ENCODE results near the gene FOXM1. TPM values are rescaled to one million over a fixed set of nuclear protein-coding genes. Genes with fewer than 3 reads are reported as not detected.
A peak's percentile ranks its signal among the peaks of the same experiment; 100 is the strongest.

Gene FOXM1
- total and polyA plus RNA-seq, 2 of the 13 experiments (the other 11 are each of a cell fraction or from before 2014, with no cell fraction given) = 17.1 to 25.9 TPM

DNA sequence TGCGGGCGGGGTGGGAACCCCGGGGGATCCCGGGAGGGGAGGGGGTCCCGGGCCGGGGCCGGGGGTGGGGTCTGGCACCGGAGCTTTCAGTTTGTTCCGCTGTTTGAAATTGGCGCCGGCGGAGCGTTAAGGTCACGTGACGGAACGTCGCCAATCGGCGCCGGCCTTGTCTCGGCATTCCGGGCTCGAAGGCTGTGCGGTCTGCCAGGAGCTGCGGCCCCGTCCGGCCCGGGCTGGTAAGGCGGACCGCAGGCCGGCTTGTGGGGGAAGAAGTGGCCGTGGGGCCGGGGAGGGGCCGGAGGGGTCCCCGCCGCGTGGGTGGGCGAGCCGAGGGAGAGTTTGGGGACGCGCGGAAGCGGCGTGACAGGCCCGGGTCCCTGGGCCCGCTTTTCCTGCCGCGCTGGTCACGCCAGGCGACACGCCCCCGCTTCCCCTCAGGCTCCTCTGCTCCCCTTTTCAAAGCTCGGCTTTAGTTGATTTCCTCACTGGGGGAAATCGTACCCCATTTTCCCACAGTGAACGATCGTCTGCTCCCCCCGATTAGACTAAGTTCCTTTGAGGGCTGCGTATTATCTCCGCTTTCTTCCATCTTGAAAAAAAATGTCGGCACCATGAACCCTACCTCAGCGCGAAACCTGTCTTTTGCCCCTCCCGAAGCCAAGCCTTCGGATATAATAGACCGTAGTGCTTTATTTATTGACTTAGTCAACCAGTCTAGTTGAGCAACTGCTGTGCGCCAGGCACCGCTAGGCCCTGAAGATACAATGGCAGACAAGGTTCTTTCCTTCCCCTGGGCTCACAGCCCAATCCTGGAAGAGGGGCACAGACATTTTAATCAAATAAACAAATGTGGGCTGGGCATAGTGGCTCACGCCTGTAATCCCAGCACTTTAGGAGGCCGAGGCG is at the start of gene FOXM1, which contains the start of gene RHNO1 (continued):
- TF ChIP-seq, protein P1, sequence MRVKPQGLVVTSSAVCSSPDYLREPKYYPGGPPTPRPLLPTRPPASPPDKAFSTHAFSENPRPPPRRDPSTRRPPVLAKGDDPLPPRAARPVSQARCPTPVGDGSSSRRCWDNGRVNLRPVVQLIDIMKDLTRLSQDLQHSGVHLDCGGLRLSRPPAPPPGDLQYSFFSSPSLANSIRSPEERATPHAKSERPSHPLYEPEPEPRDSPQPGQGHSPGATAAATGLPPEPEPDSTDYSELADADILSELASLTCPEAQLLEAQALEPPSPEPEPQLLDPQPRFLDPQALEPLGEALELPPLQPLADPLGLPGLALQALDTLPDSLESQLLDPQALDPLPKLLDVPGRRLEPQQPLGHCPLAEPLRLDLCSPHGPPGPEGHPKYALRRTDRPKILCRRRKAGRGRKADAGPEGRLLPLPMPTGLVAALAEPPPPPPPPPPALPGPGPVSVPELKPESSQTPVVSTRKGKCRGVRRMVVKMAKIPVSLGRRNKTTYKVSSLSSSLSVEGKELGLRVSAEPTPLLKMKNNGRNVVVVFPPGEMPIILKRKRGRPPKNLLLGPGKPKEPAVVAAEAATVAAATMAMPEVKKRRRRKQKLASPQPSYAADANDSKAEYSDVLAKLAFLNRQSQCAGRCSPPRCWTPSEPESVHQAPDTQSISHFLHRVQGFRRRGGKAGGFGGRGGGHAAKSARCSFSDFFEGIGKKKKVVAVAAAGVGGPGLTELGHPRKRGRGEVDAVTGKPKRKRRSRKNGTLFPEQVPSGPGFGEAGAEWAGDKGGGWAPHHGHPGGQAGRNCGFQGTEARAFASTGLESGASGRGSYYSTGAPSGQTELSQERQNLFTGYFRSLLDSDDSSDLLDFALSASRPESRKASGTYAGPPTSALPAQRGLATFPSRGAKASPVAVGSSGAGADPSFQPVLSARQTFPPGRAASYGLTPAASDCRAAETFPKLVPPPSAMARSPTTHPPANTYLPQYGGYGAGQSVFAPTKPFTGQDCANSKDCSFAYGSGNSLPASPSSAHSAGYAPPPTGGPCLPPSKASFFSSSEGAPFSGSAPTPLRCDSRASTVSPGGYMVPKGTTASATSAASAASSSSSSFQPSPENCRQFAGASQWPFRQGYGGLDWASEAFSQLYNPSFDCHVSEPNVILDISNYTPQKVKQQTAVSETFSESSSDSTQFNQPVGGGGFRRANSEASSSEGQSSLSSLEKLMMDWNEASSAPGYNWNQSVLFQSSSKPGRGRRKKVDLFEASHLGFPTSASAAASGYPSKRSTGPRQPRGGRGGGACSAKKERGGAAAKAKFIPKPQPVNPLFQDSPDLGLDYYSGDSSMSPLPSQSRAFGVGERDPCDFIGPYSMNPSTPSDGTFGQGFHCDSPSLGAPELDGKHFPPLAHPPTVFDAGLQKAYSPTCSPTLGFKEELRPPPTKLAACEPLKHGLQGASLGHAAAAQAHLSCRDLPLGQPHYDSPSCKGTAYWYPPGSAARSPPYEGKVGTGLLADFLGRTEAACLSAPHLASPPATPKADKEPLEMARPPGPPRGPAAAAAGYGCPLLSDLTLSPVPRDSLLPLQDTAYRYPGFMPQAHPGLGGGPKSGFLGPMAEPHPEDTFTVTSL (CRISPR knock-in tag; IDR thresholded peaks at IDR 0.05; ENCODE audit: borderline replicate concordance) = 0 out of 2 replicates have a peak, but pooled peaks have one; percentile 14
- no peak for TF ChIP-seq NONO (IDR thresholded peaks at IDR 0.05)
- peak; percentile 45; the same call in 1 of the 2 replicates for TF ChIP-seq NONO (CRISPR knock-in tag; conservative IDR thresholded peaks at IDR 0.05)
- TF ChIP-seq ARHGAP35 (CRISPR knock-in tag; IDR thresholded peaks at IDR 0.05; ENCODE audit: borderline replicate concordance) = no peak
- TF ChIP-seq, protein P2, sequence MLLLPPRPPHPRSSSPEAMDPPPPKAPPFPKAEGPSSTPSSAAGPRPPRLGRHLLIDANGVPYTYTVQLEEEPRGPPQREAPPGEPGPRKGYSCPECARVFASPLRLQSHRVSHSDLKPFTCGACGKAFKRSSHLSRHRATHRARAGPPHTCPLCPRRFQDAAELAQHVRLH (CRISPR knock-in tag; IDR thresholded peaks at IDR 0.05; ENCODE audit: borderline replicate concordance, low read depth) = peak; percentile 37; the same call in 1 of the 2 replicates
- no peak for TF ChIP-seq ZNF180 (CRISPR knock-in tag; IDR thresholded peaks at IDR 0.05; ENCODE audit: borderline replicate concordance, low read depth)
- TF ChIP-seq, protein P3, sequence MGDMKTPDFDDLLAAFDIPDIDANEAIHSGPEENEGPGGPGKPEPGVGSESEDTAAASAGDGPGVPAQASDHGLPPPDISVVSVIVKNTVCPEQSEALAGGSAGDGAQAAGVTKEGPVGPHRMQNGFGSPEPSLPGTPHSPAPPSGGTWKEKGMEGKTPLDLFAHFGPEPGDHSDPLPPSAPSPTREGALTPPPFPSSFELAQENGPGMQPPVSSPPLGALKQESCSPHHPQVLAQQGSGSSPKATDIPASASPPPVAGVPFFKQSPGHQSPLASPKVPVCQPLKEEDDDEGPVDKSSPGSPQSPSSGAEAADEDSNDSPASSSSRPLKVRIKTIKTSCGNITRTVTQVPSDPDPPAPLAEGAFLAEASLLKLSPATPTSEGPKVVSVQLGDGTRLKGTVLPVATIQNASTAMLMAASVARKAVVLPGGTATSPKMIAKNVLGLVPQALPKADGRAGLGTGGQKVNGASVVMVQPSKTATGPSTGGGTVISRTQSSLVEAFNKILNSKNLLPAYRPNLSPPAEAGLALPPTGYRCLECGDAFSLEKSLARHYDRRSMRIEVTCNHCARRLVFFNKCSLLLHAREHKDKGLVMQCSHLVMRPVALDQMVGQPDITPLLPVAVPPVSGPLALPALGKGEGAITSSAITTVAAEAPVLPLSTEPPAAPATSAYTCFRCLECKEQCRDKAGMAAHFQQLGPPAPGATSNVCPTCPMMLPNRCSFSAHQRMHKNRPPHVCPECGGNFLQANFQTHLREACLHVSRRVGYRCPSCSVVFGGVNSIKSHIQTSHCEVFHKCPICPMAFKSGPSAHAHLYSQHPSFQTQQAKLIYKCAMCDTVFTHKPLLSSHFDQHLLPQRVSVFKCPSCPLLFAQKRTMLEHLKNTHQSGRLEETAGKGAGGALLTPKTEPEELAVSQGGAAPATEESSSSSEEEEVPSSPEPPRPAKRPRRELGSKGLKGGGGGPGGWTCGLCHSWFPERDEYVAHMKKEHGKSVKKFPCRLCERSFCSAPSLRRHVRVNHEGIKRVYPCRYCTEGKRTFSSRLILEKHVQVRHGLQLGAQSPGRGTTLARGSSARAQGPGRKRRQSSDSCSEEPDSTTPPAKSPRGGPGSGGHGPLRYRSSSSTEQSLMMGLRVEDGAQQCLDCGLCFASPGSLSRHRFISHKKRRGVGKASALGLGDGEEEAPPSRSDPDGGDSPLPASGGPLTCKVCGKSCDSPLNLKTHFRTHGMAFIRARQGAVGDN (CRISPR knock-in tag; IDR thresholded peaks at IDR 0.05) = peak; percentile 69
- TF ChIP-seq YY1 (IDR thresholded peaks at IDR 0.05; ENCODE audit: insufficient read depth, insufficient replicate concordance, low read depth, low read length) = peak; percentile 82
- no peak for TF ChIP-seq TCF12 (IDR thresholded peaks at IDR 0.05)
- TF ChIP-seq TCF12 (CRISPR knock-in tag; IDR thresholded peaks at IDR 0.05) = no peak
- TF ChIP-seq ZNF607 (CRISPR knock-in tag; IDR thresholded peaks at IDR 0.05; ENCODE audit: borderline replicate concordance) = no peak
- TF ChIP-seq, protein P4, sequence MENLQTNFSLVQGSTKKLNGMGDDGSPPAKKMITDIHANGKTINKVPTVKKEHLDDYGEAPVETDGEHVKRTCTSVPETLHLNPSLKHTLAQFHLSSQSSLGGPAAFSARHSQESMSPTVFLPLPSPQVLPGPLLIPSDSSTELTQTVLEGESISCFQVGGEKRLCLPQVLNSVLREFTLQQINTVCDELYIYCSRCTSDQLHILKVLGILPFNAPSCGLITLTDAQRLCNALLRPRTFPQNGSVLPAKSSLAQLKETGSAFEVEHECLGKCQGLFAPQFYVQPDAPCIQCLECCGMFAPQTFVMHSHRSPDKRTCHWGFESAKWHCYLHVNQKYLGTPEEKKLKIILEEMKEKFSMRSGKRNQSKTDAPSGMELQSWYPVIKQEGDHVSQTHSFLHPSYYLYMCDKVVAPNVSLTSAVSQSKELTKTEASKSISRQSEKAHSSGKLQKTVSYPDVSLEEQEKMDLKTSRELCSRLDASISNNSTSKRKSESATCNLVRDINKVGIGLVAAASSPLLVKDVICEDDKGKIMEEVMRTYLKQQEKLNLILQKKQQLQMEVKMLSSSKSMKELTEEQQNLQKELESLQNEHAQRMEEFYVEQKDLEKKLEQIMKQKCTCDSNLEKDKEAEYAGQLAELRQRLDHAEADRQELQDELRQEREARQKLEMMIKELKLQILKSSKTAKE (CRISPR knock-in tag; IDR thresholded peaks at IDR 0.05; ENCODE audit: borderline replicate concordance) = no peak
- TF ChIP-seq POLR2A (IDR thresholded peaks at IDR 0.05; ENCODE audit: insufficient read depth in 1 of 2, low read depth in 2 of 2, low read length in 2 of 2) = peak; percentile 61 to 81; a peak in 3 of 4 replicates
- TF ChIP-seq ASH2L (IDR thresholded peaks at IDR 0.05; ENCODE audit: insufficient read length, low read depth, low read length) = peak; percentile 68
- no peak for TF ChIP-seq TBX2 (CRISPR knock-in tag; IDR thresholded peaks at IDR 0.05; ENCODE audit: borderline replicate concordance)
